AG09319 (cell line): Measurements from ENCODE around the gene CHTF8.
A peak's percentile ranks its signal among the peaks of the same experiment; 100 is the strongest.
"Not testable (repeated sequence)": the region's sequence is repeated elsewhere in the genome, so short reads cannot be mapped to it uniquely, and the experiment has no call there.

Source experiments
- DNase-seq: peaks from one replicate; pipeline ENCODE4 v3.0.0-alpha.2; 2010; ENCODE audit warnings: low read depth; ENCODE audit errors: extremely low read depth
- TF ChIP-seq, protein P1 (sequence below): IDR thresholded peaks from 2 replicates; pipeline ENCODE4 v1.5.1; 2011; ENCODE audit warnings: low read depth, mild to moderate bottlenecking, inconsistent platforms, low read length, moderate library complexity

CHTF8 gene

GRCh38 chr16:69169051-69169450, 36.7 kb upstream of the CHTF8 start:
- TF ChIP-seq, protein P1, sequence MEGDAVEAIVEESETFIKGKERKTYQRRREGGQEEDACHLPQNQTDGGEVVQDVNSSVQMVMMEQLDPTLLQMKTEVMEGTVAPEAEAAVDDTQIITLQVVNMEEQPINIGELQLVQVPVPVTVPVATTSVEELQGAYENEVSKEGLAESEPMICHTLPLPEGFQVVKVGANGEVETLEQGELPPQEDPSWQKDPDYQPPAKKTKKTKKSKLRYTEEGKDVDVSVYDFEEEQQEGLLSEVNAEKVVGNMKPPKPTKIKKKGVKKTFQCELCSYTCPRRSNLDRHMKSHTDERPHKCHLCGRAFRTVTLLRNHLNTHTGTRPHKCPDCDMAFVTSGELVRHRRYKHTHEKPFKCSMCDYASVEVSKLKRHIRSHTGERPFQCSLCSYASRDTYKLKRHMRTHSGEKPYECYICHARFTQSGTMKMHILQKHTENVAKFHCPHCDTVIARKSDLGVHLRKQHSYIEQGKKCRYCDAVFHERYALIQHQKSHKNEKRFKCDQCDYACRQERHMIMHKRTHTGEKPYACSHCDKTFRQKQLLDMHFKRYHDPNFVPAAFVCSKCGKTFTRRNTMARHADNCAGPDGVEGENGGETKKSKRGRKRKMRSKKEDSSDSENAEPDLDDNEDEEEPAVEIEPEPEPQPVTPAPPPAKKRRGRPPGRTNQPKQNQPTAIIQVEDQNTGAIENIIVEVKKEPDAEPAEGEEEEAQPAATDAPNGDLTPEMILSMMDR = no peak
- DNase-seq = no peak

DNA sequence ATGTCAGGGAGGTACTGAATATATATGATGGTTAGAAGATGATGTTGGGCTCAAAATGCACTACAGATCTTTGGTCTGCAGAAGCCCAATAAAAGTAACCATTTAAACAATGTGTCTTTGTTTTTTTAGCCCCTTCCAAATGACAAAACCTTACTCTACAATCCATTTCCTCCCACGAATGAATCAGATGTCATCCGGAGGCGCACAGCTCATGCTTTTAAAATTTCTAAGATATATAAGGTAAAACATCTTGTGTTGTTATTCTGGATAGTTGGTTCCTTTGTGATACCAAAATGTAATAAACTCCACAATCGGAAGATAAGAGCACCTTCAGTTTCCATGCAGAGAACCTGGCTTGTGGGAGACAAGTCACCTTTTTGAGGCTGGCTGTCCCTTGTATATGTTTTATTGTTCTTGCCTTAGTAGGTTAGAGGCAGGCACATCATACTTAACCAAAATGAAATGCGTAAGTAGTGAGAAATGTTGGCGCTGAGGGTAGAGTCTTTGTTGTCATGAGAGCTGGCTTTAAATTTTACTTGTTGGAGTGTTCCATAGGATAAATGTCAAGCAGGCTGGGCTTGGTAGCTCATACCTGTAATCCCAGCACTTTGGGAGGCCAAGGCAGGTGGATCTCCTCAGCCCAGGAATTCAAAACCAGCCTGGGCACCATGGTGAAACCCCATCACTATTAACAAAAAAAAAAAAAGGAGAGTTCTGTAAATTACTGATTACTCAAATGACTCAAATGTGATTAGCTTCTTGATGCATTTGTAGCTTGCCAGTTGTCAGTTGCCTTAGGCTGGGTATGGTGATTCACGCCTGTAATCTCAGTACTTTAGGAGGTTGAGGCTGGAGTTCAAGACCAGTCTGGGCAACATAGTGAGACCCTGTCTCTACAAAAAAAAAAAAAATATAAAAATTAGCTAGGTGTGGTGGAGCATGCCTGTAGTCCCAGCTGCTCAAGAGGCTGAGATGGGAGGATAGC, 34.9 kb upstream of the CHTF8 start:
- no peak for DNase-seq
- TF ChIP-seq, protein P1 = no peak

DNA sequence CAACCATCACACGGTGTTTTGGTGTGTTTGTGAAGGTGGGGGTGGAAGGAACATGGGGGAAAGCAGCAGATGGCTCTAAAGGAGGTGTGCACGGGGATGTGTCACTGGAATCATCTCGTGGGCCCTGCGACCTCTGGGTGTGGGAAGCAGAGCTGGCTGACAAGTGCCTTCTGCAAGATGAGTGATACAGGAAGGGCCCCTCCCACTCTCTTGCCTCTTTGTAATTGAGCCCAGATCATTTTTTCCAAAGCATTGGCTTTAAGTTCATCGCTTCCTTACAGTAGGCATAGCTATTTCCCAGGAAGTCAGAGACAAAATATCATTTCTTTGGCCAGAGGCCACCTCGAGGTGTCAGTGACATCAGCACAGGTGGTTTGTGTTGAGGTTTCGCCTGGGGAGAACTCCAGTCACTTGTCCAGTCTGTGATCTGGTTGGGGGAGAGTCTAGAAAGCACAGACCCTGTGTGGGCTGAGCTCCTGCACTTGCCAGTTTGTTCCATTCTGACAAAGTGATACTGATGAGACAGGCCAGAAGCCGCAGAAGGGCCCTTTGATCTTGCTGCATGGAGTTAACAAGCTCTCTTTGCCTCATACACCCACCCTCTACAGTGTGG, 33.9 kb upstream of the CHTF8 start:
- TF ChIP-seq, protein P1 = no peak
- DNase-seq = no peak

- DNase-seq = no peak
- TF ChIP-seq, protein P1 = no peak
Measured at GRCh38 chr16:69165584-69165983, 33.2 kb upstream of the CHTF8 start.

DNA sequence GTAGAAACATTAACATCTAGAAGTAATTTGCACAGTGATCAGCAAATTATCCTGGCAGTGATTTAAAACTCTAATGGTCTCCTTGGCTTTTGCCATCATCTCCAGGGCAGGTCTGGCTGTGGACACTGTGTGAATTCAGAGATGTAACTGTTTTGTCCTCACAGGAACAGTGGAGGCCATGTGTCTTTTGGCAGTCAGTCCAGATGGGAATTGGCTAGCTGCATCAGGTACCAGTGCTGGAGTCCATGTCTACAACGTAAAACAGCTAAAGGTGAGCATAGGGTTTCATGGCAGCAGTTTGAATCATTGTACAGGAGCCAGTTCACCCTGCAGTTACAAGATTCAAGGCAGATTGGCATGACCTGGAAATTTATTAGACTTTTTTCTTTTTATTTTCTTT, 27.8 kb upstream of the CHTF8 start:
- TF ChIP-seq, protein P1 = no peak
- no peak for DNase-seq

- no peak for DNase-seq
- TF ChIP-seq, protein P1 = no peak
Measured at GRCh38 chr16:69157196-69157595, 24.8 kb upstream of the CHTF8 start.

- peak; percentile 60 for DNase-seq
- TF ChIP-seq, protein P1 = peak; percentile 71
Measured at GRCh38 chr16:69150146-69150865, 17.9 kb upstream of the CHTF8 start.

DNA sequence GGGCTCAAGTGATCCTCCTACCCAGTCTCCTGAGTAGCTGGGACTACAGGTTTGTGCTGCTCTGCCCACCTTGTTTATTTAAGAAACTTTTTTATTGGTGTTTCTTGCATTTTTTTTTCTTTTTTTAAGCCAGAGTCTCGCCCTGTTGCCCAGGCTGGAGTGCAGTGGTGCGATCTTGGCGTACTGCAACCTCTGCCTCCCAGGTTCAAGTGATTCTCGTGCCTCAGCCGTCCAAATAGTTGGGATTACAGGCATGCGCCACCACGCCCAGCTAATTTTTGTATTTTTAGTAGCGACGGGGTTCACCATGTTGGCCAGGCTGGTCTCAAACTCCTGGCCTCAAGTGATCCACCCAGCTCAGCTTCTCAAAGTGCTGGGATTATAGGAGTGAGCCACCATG, 17.2 kb upstream of the CHTF8 start:
- DNase-seq = not testable (repeated sequence)
